GM19023 (cell line): ENCODE data around the gene MUC4.
"Not testable (repeated sequence)": the region's sequence is repeated elsewhere in the genome, so short reads cannot be mapped to it uniquely, and the experiment has no call there.

Source experiments
- ATAC-seq: cut with Tn5 transposase; IDR thresholded peaks from one replicate; pipeline ENCODE4 v1.9.1; 2021; ENCODE audit warnings: mild to moderate bottlenecking, moderate library complexity; ENCODE audit not compliant: unreplicated experiment

The MUC4 gene

DNA sequence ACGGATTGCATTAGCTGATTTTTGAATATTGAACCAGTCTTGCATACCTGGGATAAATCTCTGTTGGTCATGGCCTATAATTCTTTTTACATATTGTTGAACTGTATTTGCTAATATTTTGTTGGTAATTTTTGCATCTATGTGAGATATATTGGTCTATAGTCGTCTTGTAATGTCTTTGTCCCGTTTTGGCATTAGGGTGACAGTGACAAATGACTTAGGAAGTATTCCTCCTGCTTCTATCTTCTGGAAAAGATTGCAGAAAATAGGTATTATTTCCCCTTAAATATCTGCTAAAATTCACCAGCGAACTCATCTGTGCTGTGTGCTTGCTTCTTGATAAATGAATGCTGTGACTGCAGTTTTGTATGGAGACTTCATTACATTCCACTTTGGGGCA, 67.3 kb downstream of the MUC4 start:
- no peak for ATAC-seq

DNA sequence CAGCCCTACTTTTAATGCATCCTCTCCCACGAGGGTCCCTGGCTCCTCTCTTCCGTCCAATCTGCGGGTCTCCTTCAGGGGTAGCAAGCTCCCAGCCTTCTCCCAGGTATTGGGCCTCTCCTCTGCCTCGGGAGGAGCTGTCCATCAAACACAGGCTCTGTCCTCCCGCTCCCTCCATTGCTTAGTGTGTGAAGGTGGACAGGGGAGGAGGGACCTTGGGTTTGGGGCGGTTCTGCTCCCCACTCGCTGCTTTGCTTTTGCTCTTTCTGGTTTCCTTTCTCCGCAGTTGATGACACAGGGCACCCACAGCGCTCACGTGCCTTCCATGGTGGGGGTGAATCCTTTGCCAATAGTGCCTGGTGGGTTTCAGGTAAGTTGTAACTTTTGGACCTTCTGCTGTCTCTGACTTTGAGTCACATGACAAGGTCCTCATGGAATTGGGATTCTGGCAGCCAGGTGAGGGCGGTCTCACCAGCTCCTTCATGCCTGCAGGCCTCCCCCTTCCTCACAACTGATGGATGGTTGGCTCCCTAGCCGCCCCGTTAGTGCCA, 72.1 kb downstream of the MUC4 start:
- ATAC-seq = no peak

DNA sequence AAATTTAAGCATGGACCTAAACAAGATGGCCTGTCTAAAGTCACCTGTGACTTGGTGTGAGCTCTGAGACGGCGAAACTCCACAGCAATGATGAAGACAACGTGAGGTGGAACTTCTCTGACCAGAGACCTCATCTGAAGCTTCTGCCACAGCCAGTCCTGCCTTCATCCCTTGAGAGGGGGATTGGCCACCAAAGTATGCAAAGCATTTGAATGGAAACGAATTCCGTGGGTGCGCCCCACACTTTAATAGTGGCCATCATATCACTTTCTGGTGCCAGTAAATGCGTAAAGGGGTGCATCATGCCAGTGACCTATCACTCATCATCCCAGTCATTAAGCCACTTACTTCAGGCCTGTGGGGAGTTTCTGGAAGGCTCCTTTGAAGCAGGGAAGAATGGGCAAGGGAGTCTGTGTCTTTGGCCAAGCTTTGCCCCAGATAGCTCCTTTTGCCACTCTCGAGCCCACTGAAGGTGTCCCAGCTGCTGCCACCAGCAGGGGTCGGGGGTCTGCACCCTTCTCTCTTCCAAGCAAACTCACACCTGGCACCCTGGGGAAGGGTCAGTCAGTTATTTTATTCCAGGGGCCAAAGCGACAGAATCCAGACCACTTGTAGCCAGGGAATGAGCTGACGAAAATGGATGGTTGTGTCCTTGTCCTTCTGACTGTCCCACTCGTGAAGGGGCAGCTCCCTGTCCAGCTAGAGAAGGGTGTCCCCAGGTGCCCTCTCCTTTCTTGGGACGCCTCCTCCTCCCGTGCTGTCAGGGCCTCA, 73.3 kb downstream of the MUC4 start:
- no peak for ATAC-seq

DNA sequence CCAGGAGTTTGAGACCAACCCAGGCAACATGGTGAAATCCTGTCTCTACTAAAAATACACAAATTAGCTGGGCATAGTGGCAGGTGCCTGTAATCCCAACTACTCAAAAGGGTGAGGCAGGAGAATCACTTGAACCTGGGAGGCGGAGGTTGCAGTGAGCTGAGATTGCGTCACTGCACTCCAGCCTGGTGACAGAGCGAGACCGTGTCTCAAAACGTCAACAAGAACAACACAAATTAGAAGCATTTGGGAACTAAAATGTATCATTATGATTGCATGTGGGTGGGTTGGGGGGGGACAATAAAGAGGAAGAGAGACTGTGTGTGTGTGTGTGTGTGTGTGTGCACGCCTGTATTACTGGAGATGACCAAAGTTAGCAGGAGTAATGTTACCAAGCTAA, 73.9 kb downstream of the MUC4 start:
- ATAC-seq = not testable (repeated sequence)

DNA sequence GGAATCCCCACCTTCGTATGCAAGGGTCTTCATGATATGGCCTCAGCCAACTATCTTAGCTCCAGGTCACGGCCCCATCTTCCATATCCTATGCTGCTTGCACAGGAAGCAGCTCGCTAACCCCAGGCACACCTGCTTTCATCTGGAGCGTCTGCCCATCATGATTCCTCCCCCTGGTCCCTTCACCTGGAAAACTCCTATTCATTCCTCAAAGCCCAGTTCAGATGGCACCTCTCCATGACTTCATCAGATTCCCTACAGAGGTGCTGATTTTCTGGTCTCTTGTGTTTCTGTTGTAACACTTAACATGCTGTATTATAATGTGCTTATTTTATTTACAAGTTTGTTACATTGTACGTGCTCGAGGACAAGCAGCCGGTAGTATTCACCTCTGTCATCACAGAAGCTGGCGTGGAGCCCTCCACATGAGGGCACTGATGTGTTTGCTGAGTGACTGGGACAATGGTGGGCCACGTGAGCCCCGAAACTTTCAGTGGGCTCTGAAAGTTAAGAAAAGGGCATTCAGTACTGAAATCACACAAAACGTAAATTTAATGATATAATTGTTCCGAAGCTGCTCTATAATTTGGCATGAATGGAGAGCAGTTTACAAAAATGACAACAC, 74.8 kb downstream of the MUC4 start:
- ATAC-seq = no peak

DNA sequence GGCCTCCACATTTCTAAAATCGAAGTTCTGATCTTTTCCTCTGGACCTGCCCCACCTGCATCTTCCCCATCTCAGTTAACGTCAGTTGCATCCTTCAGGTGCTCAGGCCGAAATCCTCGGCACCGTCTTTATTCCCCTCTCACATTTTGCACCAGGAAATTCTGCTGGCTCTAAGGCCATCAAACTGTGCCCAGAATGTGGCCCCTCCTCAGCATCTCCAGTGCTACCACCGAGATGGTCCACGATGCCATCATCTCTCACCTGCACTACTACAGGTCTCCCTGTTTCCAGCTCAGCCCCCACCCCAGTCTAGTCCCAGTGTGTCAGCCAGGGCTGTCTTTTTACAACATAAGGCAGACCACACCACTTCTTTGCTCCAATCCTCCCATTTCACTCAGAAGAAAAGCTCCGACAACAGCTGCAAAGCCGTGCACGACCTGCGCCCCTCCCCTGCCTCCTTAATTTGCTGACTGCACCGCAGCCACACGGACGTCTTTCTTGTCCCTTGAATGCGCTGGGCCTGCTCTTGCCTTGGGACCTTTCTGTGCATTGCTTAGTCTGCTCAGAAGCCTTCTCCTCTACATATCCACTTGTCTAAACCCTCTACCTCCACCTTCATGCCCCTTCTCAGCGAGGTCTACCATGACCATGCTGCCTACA, 76.6 kb downstream of the MUC4 start:
- no peak for ATAC-seq

DNA sequence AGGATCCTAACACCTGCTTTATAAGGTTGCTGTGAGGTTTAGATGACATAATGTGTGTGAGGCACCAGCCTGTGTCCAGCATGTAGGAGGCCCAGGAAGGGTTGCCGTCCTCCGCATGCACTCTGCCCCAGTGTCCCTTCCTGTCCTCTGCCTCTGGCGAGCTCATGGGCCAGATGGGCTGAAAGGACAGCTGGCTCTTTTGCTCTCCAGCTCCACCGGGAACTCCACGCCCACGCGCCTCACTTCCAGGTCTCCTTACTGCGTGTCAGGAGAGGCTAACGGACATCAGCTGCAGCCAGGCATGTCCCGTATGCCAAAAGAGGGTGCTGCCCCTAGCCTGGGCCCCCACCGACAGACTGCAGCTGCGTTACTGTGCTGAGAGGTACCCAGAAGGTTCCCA, 78.8 kb downstream of the MUC4 start:
- no peak for ATAC-seq

DNA sequence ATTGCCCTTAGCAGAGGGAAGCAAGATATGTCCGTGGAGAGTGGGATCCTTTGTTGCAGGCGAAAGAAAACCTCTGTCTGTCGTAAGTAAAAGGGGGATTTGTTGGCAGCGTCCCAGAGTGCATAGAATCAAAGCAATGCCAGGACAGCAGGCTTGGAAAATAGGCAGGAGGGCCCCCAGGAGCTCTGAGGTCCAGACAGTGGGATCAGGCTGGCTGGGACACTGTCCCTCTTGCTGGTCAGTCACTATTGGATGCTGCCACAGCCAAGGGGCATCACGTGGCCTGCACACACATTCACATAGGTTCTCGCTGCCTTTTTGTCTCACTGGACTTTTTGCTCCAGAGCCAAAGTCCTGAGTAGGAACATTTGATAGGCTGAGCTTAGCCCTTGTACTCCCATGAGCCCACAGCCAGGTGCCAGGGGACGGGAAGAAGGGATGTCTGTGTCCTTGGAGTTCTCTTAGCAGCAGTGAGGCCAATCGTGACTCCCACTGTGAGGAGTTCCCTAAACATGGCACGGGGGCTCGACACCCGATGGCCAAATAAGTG, 80.3 kb downstream of the MUC4 start:
- ATAC-seq = no peak

DNA sequence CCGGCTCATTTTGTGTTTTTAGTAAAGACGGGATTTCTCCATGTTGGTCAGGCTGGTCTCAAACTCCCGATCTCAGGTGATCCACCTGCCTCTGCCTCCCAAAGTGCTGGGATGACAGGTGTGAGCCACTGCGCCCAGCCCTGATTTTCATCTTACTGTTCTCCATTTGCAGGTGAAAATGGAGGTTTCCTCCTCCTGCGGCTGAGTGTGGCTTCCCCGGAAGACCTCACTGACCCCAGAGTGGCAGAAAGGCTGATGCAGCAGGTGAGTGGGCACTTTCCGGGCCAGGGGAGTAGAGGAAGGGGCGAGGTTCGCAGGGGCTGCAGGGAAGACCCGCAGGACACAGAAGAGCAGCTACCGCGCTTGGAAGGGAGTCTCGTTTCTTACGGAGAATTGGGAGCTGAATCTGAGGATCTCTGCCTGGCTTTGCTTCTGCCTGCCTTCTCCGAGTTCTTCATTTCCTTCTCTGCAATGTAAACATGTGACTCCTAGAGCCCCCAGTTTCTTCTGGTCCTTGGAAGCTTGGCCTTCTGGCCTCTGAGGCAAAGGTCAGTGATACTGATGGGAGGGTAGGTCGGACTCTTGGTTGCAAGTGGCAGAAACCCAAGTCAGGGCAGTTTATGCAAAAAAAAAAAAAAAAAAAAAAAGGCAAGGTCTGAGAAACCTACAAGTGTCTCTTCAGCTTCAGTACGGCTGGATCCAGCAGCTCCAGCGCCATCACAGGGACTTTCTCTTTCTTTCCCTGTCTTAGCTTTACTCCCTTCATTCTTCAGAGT, 82.1 kb downstream of the MUC4 start:
- ATAC-seq = no peak

DNA sequence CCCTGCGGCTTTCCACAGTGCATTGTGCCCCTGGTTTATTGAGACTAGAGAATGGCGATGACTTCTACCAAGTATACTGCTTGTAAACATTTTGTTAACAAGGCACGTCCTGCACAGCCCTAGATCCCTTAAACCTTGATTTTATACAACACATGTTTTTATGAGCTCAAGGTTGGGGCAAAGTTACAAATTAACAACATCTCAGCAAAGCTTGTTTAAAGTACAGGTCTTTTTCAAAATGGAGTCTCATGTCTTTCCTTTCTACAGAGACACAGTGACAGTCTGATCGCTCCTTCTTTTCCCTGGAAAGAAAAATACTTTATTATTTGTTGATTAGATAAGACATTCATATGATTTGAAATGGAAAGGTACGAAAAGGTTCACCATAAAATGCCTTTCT, 82.9 kb downstream of the MUC4 start:
- ATAC-seq = not testable (repeated sequence)

DNA sequence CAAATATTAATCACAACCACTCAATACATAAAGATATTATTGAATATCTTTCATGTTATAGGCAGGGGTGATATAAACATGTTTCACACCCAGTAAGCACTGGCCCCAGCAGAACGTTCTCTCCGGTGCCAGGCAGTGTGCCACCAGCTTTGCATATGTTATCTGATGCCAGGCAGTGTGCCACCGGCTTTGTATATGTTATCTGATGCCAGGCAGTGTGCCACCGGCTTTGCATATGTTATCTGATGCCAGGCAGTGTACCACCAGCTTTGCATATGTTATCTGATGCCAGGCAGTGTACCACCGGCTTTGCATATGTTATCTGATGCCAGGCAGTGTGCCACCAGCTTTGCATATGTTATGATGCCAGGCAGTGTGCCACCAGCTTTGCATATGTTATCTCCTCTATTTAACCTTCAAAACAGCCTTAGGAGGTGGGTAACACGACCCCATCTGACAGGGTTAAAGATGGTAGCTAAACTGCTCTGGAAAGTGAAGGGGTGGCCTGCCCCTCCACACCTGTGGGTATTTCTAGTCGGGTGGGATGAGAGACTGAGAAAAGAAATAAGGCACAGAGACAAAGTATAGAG, 84.0 kb downstream of the MUC4 start:
- no peak for ATAC-seq

DNA sequence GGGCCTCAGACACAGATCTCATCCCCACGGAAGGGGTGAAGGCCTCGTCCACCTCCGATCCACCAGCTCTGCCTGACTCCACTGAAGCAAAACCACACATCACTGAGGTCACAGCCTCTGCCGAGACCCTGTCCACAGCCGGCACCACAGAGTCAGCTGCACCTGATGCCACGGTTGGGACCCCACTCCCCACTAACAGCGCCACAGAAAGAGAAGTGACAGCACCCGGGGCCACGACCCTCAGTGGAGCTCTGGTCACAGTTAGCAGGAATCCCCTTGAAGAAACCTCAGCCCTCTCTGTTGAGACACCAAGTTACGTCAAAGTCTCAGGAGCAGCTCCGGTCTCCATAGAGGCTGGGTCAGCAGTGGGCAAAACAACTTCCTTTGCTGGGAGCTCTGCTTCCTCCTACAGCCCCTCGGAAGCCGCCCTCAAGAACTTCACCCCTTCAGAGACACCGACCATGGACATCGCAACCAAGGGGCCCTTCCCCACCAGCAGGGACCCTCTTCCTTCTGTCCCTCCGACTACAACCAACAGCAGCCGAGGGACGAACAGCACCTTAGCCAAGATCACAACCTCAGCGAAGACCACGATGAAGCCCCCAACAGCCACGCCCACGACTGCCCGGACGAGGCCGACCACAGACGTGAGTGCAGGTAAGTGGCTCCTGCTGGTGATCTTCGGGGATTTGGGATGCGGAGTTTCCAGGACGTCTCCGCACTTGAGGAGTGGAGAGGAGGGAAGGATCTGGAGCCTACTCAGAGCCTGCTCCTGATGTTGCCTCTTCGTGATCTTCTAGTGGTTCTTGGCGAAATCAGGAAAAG, 85.6 kb downstream of the MUC4 start:
- not testable (repeated sequence) for ATAC-seq

DNA sequence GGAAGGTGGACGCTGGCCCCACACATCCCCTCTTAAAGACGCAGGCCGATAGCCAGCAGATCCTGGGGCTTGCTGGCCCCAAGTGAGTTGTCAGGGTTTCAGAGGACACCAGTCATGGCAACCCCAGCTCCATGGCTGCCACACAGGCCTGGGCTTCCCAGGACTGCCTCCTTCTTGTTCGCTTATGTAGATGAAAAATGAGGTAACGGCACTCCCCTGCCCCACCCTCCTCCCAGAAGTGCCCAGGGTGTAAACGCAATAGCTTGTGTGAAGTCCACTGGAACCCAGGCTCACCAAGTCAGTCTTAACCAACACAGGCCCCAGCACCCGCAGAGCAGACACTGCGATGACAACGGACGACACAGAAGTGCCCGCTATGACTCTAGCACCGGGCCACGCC, 87.4 kb downstream of the MUC4 start:
- ATAC-seq = not testable (repeated sequence)

DNA sequence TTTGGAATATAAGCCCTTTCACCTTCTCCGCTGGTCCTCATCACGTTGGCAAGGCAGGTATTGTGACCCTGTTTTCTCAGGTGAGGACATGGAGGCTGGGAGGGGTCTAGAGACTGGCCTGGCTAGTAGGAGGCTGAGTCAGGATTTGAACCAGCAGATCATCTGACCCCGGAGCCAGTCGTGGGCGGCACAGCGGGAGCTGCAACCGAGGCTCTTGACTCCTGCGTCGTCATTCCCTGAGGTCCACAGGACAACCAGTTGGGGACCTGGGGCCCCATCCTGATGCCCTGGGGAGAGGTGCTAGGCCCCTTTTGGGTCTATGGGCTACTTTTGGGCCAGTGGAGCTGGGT, 88.8 kb downstream of the MUC4 start:
- not testable (repeated sequence) for ATAC-seq

DNA sequence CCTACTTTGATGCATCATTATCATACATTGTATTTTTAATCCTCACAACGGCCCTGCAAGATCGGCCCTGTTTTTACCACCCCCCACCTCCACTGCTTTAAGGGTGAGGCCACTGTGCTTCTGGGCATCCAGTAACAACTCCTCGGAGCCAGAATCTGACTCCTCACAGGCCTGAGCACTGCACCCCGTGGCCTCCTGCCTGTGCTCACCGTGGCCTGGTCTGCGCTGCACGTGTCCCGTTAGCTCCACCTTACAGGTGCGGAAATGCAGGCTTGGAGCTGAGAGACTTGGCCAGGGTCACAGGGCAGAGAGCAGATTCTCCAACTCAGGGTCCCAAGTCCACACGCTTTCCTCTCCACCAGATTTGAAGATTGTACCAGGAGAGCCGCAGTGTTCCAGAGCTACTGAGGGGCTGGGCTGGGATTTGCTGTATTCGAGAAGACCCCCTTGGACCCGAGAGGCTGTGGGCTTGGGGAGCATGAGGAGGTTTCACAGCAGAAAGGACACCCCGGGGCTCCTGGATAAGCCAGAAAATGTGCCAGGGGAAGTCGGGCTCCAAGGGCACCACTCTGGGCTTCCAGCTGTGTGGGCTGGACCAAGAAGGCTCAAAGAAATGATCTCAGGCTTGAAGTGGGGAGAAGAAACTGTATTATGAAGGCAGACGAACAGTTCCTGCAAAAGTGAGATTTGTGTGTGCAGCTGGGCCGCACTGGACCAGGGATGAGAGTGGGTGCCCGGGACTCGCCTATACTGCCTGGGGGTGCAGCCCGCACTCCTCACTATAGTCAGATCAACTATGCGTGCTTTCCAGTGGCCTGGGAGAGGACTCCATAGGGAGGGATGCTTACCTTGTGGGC, 89.4 kb downstream of the MUC4 start:
- not testable (repeated sequence) for ATAC-seq

DNA sequence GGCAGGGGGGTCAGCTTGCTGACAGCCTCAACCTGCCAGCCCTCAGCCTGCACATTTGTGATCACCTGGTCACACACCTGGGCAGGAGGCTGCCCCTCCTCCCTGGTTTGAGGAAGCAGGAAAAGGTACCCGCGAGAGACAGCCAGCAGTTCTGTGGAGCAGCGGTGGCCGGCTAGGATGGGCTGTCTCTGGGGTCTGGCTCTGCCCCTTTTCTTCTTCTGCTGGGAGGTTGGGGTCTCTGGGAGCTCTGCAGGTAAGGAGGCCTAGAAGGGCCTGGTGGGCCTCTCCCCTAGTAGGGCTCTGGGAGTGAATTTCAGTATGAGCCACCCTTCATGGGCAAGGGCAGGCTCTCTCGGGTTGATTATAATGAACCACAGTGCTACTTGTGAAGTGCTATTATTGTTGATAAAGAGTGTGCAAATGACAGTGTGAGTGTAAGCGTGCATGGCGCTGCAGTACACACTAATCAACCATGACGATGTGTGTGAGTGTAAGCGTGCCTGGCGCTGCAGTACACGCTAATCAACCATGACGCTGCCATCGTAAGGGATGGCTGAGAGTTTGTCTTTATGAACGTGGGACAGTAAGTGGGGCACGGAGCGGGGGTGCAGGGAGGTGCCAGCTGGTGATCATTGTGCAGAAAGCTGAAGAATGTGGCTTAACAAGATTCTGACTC, 90.8 kb downstream of the MUC4 start, which contains the start of gene MUC20:
TSS of gene MUC20 (plus strand) at position 148 of the 676 bp plus-strand sequence. CDS start at position 178, 30 bp downstream.
- not testable (repeated sequence) for ATAC-seq

DNA sequence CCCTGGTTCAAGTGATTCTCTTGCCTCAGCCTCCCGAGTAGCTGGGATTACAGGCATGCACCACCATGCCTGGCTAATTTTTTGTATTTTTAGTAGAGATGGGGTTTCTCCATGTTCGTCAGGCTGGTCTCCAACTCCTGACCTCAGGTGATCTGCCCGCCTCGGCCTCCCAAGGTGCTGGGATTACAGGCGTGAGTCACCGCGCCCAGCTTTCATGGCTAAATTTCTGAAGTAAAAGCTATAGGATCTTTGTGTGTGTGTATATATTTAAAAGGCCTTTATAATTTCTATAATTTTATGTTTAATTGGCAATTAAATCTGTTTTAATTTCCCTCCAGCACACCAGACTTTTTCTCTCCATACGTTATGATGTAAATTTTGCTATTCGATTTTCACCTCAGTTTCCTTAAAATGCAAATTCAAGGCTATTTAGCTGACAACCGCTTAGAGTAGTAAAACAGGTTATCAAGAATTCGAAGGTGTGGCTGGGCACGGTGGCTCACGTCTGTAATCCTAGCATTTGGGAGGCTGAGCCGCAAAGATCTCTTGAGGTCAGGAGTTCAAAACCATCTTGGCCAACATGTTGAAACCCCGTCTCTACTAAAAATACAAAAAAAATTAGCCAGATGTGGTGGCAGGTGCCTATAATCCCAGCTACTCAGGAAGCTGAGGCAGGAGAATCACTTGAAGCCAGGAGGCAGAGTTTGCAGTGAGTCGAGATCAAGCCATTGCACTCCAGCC, 92.0 kb downstream of the MUC4 start:
- ATAC-seq = not testable (repeated sequence)
